ENCODE data around the gene TNC.

GRCh38 chr9:114989600-114990410 lies 128.2 kb downstream of the TNC start:
- TF ChIP-seq, protein P1, sequence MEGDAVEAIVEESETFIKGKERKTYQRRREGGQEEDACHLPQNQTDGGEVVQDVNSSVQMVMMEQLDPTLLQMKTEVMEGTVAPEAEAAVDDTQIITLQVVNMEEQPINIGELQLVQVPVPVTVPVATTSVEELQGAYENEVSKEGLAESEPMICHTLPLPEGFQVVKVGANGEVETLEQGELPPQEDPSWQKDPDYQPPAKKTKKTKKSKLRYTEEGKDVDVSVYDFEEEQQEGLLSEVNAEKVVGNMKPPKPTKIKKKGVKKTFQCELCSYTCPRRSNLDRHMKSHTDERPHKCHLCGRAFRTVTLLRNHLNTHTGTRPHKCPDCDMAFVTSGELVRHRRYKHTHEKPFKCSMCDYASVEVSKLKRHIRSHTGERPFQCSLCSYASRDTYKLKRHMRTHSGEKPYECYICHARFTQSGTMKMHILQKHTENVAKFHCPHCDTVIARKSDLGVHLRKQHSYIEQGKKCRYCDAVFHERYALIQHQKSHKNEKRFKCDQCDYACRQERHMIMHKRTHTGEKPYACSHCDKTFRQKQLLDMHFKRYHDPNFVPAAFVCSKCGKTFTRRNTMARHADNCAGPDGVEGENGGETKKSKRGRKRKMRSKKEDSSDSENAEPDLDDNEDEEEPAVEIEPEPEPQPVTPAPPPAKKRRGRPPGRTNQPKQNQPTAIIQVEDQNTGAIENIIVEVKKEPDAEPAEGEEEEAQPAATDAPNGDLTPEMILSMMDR (IDR thresholded peaks at IDR 0.05) = no peak
- no peak for TF ChIP-seq POLR2AphosphoS5 (IDR thresholded peaks at IDR 0.05)
- no peak for TF ChIP-seq POLR2A (IDR thresholded peaks at IDR 0.05)

Data from suprapubic skin (tissue), 4 donors.